Measurements from ENCODE around the gene NAV2.

Gene NAV2

GRCh38 chr11:19744130-19744529, 31.5 kb downstream of the NAV2 start:
- DNase-seq: no peak

- DNase-seq: no peak
Measured at GRCh38 chr11:19746086-19746485, 33.4 kb downstream of the NAV2 start.

- DNase-seq: no peak
Measured at GRCh38 chr11:19747634-19748033, 35.0 kb downstream of the NAV2 start.

- no peak for DNase-seq
Measured at GRCh38 chr11:19751055-19751454, 38.4 kb downstream of the NAV2 start.

- DNase-seq: peak; percentile 91
Measured at GRCh38 chr11:19753451-19754106, 40.9 kb downstream of the NAV2 start.

GRCh38 chr11:19756675-19757475, 44.2 kb downstream of the NAV2 start:
- DNase-seq: peak; percentile 70

- no peak for DNase-seq
Measured at GRCh38 chr11:19759389-19759788, 46.8 kb downstream of the NAV2 start.

- no peak for DNase-seq
Measured at GRCh38 chr11:19762266-19762665, 49.6 kb downstream of the NAV2 start.

- DNase-seq: no peak
Measured at GRCh38 chr11:19763330-19763729, 50.7 kb downstream of the NAV2 start.

GRCh38 chr11:19766206-19766605, 53.6 kb downstream of the NAV2 start:
- peak; percentile 36 for DNase-seq

- DNase-seq: no peak
Measured at GRCh38 chr11:19766810-19767209, 54.2 kb downstream of the NAV2 start.

GRCh38 chr11:19767627-19768151, 55.1 kb downstream of the NAV2 start:
- DNase-seq: no peak

GRCh38 chr11:19768197-19768596, 55.6 kb downstream of the NAV2 start:
- DNase-seq: no peak

GRCh38 chr11:19768815-19769214, 56.2 kb downstream of the NAV2 start:
- no peak for DNase-seq

- peak; percentile 89 for DNase-seq
Measured at GRCh38 chr11:19769820-19770219, 57.2 kb downstream of the NAV2 start.

- DNase-seq: no peak
Measured at GRCh38 chr11:19770277-19770676, 57.6 kb downstream of the NAV2 start.

- DNase-seq: peak; percentile 16
Measured at GRCh38 chr11:19771463-19771862, 58.8 kb downstream of the NAV2 start.

GRCh38 chr11:19772480-19772879, 59.8 kb downstream of the NAV2 start:
- no peak for DNase-seq

GRCh38 chr11:19774329-19774728, 61.7 kb downstream of the NAV2 start:
- DNase-seq: no peak

GRCh38 chr11:19774817-19775580, 62.4 kb downstream of the NAV2 start:
- DNase-seq: peak; percentile 70

- DNase-seq: no peak
Measured at GRCh38 chr11:19775622-19776021, 63.0 kb downstream of the NAV2 start.

- DNase-seq: no peak
Measured at GRCh38 chr11:19777039-19777376, 64.4 kb downstream of the NAV2 start.

- peak; percentile 81 for DNase-seq
Measured at GRCh38 chr11:19777377-19778102, 64.9 kb downstream of the NAV2 start.

All from fibroblast of skin of back (primary cell).